Measurements from ENCODE around the gene EIF5. TPM values are rescaled to one million over a fixed set of nuclear protein-coding genes. Genes with fewer than 3 reads are reported as not detected.
"Not testable (repeated sequence)": the region's sequence is repeated elsewhere in the genome, so short reads cannot be mapped to it uniquely, and the experiment has no call there.

The EIF5 gene
- total RNA-seq, 1 donor from 2014 or later = 258 TPM

DNA sequence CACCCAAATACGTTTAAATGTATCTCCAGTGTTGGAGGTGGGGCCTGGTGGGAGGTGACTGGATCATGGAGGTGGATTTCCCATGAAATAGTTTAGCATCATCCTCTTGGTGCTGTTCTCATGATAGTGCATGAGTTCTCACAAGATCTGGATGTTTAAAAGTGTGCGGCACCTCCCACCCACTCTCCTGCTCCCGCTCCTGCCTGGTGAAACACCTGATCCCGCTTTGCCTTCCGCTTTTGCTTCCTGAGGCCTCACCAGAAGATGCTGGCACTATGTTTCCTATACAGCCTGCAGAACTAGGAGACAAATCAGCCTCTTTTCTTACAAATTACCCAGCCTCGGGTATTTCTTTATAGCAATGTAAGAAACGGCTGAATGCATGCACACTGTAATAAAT, 20.1 kb downstream of the EIF5 start:
- intact Hi-C loops (cut with micrococcal nuclease) = no loop called here
- Mint-ChIP-seq H3K36me3 (ENCODE audit: low read depth) (no peaks in the 10 kb centered on the region), H3K27me3 (peaks cover 9% of the 10 kb centered on the region), H3K4me3 (no peak overlapping the region), H3K4me1 (no peaks in the 10 kb centered on the region), H3K27ac (no peak overlapping the region), H3K9me3 (no peaks in the 10 kb centered on the region)
- no peak for DNase-seq

DNA sequence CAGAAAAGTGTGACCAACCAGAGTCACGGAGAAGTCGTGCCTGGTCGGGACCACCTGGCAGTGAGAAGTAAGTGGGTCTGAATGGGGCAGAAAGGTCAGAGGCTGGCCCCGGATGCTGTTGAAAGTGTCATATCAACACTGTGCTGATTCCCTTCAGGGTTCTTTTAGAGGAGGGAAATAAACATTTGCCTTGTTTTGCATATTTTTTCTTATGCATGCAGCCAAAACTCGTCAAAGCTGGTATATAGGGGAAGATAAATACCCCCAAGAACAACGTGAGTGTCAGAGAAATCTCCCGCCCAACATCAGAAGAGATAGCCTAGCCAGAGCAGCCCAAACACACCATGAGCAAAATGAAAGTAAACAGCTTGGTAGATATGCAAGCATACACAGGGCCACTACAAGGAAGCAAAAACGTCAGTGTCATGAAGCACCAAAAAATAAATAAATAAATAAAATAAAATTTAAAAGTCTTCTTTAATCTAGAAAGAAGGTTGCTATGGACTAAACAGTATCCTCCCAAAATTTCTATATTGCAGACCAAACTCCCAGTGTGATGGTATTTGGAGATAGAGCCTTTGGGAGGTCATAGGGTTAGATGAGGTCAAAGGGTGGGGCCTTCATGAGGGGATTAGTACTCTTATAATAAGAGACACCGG, 22.1 kb downstream of the EIF5 start:
- Mint-ChIP-seq H3K27ac (no peak overlapping the region), H3K4me1 (no peaks in the 10 kb centered on the region), H3K9me3 (no peaks in the 10 kb centered on the region), H3K36me3 (ENCODE audit: low read depth) (no peaks in the 10 kb centered on the region), H3K4me3 (no peak overlapping the region), H3K27me3 (peaks cover 6% of the 10 kb centered on the region)
- DNase-seq = no peak
- intact Hi-C loops (cut with micrococcal nuclease) = no loop called here

DNA sequence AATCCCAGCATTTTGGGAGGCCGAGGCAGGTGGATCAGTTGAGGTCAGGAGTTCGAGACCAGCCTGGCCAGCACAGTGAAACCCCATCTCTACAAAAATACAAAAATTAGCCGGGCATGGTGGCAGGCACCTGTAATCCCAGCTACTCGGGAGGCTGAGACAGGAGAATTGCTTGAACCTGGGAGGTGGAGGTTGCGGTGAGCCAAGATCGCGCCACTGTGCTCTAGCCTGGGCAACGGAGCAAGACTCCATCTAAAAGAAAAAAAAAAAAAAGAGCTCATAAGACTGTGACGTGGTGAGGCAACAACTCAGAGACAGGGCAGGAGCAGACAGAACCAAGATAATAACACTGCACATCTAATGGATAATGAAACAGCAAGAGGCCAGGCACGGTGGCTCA, 23.5 kb downstream of the EIF5 start:
- H3K27ac Mint-ChIP-seq; H3K27me3 Mint-ChIP-seq; DNase-seq; H3K9me3 Mint-ChIP-seq; H3K4me3 Mint-ChIP-seq; H3K36me3 Mint-ChIP-seq (ENCODE audit: low read depth); H3K4me1 Mint-ChIP-seq; intact Hi-C loops (cut with micrococcal nuclease): not testable (repeated sequence)

DNA sequence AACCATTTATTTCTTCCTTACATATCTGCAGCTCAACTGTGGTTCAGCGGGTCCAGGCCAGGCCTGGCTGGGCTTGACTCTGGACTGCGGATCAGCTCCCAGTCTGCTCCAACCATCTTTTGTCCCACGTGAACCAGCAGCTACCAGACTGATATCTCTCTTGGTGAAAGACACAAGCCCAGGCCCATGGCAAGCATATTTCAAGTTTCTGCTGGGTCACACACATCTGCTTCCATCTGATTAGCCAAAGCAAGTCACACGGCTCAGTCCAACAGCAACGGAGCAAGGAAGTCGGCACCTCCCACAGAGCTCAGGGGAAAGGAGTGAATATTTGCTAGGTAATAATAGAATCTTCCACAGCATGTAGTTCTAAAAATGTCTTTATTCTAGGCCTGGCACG, 26.5 kb downstream of the EIF5 start:
- H3K4me1 Mint-ChIP-seq = peaks cover 2% of the 10 kb centered on the region

DNA sequence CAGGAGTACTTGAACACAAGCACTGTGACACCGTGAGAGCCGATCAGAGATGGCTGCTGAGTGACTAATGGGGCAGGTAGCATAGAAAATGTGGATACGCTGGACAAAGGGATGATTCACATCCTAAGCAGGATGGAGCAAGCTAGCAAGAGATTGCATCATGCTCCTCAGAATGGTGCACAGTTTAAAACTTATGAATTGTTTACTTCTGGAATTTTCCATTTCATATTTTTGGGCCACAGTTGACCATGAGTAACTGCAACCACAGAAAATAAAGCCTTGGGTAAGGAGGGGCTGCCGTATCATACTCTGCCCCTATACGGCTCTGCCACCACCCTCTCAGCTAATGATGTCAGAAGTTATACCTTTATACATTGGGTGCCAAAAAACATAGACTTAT, 27.8 kb downstream of the EIF5 start:
- Mint-ChIP-seq H3K4me3 (no peak overlapping the region), H3K27me3 (peaks cover 1% of the 10 kb centered on the region), H3K9me3 (peaks cover 10% of the 10 kb centered on the region), H3K27ac (no peak overlapping the region), H3K4me1 (peaks cover 2% of the 10 kb centered on the region), H3K36me3 (ENCODE audit: low read depth) (peaks cover 2% of the 10 kb centered on the region)
- intact Hi-C loops (cut with micrococcal nuclease) = no loop called here
- DNase-seq = no peak

More for the DNA sequence above, 26.5 kb downstream of the EIF5 start:
- Mint-ChIP-seq H3K9me3 (peaks cover 10% of the 10 kb centered on the region), H3K36me3 (ENCODE audit: low read depth) (peaks cover 2% of the 10 kb centered on the region), H3K27ac (no peak overlapping the region), H3K4me3 (no peak overlapping the region), H3K27me3 (peaks cover 1% of the 10 kb centered on the region)
- intact Hi-C loops (cut with micrococcal nuclease) = no loop called here
- DNase-seq = no peak

DNA sequence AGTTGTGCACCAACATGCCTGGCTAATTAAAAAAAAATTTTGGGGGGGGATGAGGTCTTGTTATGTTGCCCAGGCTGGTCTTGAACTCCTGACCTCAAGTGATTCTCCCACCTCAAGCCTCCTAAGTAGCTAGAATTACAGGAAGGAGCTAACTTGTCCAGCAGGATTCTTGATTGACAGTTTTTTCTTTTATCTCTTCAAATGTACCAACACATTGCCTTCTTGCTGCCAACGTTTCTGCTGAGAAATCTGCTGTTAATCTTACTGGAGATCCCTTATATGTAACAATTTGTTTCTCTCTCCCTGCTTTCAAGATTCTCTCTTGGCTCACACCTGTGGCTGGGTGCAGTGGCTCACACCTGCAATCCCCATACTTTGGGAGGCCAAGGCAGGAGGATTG, 28.7 kb downstream of the EIF5 start:
- Mint-ChIP-seq H3K4me3 (no peak overlapping the region), H3K4me1 (peaks cover 2% of the 10 kb centered on the region), H3K27me3 (peaks cover 1% of the 10 kb centered on the region), H3K36me3 (ENCODE audit: low read depth) (peaks cover 2% of the 10 kb centered on the region), H3K9me3 (peaks cover 10% of the 10 kb centered on the region), H3K27ac (no peak overlapping the region)
- no peak for DNase-seq
- intact Hi-C loops (cut with micrococcal nuclease) = no loop called here

DNA sequence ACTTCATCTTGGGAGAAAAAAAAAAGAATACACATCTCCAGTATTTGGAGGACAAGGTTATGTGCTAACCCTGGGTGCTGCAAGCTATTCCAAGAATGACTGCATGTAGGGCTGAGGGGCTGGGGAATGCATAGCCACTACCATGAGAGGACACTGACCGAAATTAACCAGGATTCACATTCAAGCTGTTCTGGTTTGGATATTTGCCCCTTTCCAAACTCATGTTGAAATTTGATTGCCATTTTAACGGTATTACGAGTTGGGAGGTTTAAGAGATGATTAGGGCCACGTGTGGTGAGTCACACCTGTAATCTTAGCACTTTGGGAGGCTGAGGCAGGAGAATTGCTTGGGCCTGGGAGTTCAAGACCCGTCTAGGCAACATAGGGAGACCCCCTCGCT, 32.7 kb downstream of the EIF5 start:
- Mint-ChIP-seq H3K4me1 (peaks cover under 1% of the 10 kb centered on the region), H3K36me3 (ENCODE audit: low read depth) (peaks cover 2% of the 10 kb centered on the region), H3K27ac (no peak overlapping the region), H3K27me3 (peaks cover 3% of the 10 kb centered on the region), H3K9me3 (peaks cover 10% of the 10 kb centered on the region), H3K4me3 (no peak overlapping the region)
- no peak for DNase-seq
- intact Hi-C loops (cut with micrococcal nuclease) = no loop called here

DNA sequence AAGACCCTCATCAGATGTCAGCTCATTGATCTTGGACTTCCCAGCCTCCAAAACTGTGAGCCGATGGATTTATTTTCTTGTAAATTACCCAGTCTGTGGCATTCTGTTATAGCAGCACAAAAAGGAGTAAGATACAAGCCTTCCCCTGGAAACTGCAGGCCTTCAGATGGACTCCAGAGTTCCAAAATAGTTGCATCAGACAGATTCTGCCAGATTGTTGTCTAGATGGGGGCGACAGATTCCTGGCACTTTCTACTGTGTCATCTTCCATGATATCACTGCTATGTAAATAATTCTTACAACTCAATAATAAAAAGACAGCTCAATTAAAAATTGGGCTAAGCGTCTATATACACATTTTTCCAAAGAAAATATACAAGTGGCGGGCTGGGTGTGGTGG, 34.0 kb downstream of the EIF5 start:
- peaks cover 4% of the 10 kb centered on the region for H3K4me1 Mint-ChIP-seq
- peaks cover 7% of the 10 kb centered on the region for H3K9me3 Mint-ChIP-seq
- no peak overlapping the region for H3K4me3 Mint-ChIP-seq
- no peak for DNase-seq
- intact Hi-C loops (cut with micrococcal nuclease) = no loop called here
- no peaks in the 10 kb centered on the region for H3K36me3 Mint-ChIP-seq (ENCODE audit: low read depth)
- H3K27ac Mint-ChIP-seq = no peak overlapping the region
- peaks cover 7% of the 10 kb centered on the region for H3K27me3 Mint-ChIP-seq

DNA sequence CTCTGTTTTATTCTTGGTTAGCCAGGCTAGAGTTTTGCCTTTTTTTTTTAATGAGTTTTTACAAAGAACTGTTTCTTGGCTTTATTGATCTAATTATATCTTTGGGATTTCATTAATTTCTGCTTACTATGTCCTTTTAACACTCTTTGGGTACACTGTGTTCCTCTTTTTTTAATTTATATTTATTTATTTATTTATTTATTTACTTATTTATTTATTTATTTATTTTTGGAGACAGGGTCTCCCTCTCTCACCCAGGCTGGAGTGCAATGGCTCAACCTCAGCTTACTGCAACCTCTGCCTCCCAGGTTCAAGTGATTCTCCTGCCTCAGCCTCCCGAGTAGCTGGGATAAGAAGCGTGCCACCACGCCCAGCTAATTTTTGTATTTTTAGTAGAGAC, 36.0 kb downstream of the EIF5 start:
- Mint-ChIP-seq H3K4me1 (peaks cover 4% of the 10 kb centered on the region), H3K9me3 (no peaks in the 10 kb centered on the region), H3K4me3 (no peak overlapping the region), H3K27ac (no peak overlapping the region), H3K27me3 (peaks cover 5% of the 10 kb centered on the region), H3K36me3 (ENCODE audit: low read depth) (no peaks in the 10 kb centered on the region)
- intact Hi-C loops (cut with micrococcal nuclease) = no loop called here
- DNase-seq = no peak

DNA sequence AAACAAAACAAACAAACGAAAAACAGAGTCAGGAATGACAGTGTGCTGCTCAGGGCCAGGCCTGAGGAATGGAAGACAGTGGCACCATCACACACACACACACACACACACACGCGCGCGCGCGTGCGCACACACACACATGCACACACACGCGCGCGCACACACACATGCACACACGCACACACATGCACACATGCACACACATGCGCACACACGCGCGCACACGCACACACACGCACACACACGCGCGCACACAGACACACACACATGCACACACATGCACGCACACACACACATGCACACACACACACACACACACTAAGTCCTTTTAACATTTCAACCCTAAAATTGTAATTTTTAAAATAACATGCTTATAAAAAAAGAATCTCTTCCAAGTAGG, 38.0 kb downstream of the EIF5 start:
- H3K27me3 Mint-ChIP-seq = peaks cover 7% of the 10 kb centered on the region
- H3K4me3 Mint-ChIP-seq = no peak overlapping the region
- peaks cover 4% of the 10 kb centered on the region for H3K4me1 Mint-ChIP-seq
- H3K36me3 Mint-ChIP-seq (ENCODE audit: low read depth) = no peaks in the 10 kb centered on the region
- no peak for DNase-seq
- intact Hi-C loops (cut with micrococcal nuclease) = no loop called here
- H3K9me3 Mint-ChIP-seq = no peaks in the 10 kb centered on the region
- no peak overlapping the region for H3K27ac Mint-ChIP-seq

DNA sequence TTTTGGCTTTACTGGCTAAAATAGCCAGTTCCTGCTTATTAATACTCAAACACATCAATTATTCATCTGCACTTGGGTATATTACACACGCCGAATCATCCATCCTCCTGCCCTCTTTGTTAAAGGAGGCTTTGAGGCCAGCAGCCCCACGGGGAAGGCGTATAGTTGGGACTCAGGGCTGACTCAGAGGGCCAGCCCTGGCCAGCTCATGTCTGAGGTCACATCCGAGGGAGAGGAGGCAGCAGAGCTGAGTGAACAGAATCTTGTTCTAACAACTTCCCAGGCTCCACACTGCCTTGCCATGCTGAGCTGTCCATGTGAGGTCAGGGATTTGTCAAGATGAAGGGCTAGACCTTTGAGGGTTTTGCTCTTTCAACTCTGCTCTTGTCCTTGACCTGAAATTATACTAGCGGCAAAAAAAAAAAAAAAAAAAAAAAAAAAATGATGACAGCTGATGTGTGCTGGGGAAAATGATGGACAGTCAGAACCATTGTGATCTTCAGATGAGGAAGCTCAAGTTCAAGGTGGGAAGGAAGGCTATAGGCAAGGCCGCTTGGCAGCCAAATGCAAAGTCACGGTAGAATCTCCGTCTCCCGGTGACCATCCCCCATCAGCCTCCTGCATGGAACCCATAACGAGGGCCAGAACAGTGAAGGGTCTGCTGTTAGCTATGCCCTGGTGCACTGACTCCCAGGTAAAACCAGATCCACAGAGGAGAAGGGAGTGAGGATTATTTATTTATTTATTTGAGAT, 38.7 kb downstream of the EIF5 start:
- peaks cover 4% of the 10 kb centered on the region for H3K4me1 Mint-ChIP-seq
- DNase-seq = no peak
- H3K27ac Mint-ChIP-seq = no peak overlapping the region
- no peaks in the 10 kb centered on the region for H3K9me3 Mint-ChIP-seq
- intact Hi-C loops (cut with micrococcal nuclease) = no loop called here
- H3K27me3 Mint-ChIP-seq = peaks cover 7% of the 10 kb centered on the region
- no peaks in the 10 kb centered on the region for H3K36me3 Mint-ChIP-seq (ENCODE audit: low read depth)
- no peak overlapping the region for H3K4me3 Mint-ChIP-seq

DNA sequence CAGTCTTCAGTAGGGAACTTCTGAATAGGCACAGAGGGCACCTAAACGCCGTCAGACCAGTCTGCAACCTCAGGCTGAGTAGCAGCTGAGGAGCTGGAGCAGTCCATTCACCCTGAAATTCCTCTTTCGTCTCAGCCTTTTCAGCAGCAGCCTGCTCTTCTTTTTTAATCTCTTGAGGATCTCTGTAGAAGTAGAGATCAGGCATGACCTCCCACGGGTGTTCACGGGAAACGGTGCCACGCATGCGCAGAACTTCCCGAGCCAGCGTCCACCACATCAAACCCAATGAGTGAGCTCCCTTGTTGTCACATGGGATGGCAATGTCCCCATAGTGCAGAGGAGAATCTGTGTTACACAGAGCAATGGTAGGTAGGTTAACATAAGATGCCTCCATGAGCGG, 40.1 kb downstream of the EIF5 start:
- no peaks in the 10 kb centered on the region for H3K36me3 Mint-ChIP-seq (ENCODE audit: low read depth)
- intact Hi-C loops (cut with micrococcal nuclease) = no loop called here
- peaks cover 4% of the 10 kb centered on the region for H3K4me1 Mint-ChIP-seq
- peaks cover 9% of the 10 kb centered on the region for H3K27me3 Mint-ChIP-seq
- no peak overlapping the region for H3K27ac Mint-ChIP-seq
- DNase-seq = no peak
- no peaks in the 10 kb centered on the region for H3K9me3 Mint-ChIP-seq
- H3K4me3 Mint-ChIP-seq = no peak overlapping the region

DNA sequence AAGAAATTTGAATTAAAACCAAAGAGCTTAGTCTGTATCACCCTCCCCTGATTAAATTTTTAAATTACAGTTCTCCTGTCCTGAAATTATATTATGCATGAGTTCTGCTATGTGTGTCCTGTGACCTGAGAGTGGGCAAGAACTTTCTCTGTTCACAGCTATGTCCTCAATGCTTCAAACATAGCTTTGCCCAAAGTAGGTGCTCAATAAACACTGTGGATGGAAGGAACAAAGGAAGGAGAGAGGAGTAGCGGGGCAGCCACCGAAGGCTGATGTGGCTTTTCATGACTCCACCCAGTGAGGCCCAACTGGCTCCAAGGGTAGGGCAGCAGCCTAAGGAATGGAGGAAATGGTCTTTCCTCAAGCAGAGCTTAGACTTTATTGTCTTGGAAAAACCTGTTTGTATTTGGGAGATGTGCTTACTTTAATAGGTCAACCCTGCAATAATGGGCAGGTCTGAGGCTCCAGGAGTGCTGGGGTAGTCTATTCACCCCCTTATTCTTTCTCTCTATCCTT, 43.5 kb downstream of the EIF5 start:
- no peak for DNase-seq
- H3K36me3 Mint-ChIP-seq (ENCODE audit: low read depth) = no peaks in the 10 kb centered on the region
- H3K4me3 Mint-ChIP-seq = no peak overlapping the region
- peaks cover 11% of the 10 kb centered on the region for H3K27me3 Mint-ChIP-seq
- no peak overlapping the region for H3K27ac Mint-ChIP-seq
- H3K9me3 Mint-ChIP-seq = no peaks in the 10 kb centered on the region
- intact Hi-C loops (cut with micrococcal nuclease) = no loop called here
- peaks cover 7% of the 10 kb centered on the region for H3K4me1 Mint-ChIP-seq

DNA sequence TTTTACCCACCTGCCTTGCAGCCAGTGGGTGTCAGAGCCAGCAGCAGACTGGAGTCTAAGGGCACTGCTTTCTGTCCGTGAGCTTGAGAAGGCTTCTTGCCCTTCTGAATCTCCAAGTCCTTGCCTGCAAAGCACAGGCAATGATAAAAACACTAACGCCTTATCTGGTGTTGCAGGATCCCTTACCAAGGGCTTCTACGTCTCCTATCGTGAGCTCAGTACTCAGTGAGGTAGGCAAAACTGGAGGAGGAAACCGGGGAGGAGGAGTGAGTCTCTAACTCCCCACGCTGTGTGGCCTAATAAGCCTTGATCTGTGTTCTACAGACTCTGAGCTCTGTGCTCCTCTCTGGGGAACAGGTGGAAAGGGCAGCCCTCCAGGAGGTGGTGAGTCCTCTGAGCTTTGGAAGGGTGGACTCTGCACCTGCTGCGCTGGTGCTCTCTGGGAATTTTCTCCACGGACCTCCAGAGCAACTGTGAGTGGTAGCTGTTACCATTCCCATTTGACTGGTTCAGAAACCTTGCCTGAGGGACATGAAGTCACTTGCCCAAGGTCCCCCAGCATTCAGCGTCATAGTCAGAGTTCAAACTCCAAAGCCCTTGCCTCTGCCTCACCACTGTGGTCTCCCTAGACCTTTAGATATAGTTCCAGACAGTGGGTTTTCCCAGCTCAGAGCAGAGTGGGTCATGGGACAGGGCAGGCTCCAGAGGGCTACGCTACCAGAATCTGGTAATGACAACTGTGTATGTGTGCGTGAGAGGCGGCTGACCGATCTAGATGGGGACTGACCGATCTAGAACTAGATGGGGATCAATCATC, 44.2 kb downstream of the EIF5 start:
- peaks cover 9% of the 10 kb centered on the region for H3K4me1 Mint-ChIP-seq
- intact Hi-C loops (cut with micrococcal nuclease) = no loop called here
- no peak overlapping the region for H3K4me3 Mint-ChIP-seq
- no peak for DNase-seq
- no peaks in the 10 kb centered on the region for H3K9me3 Mint-ChIP-seq
- no peak overlapping the region for H3K27ac Mint-ChIP-seq
- H3K36me3 Mint-ChIP-seq (ENCODE audit: low read depth) = no peaks in the 10 kb centered on the region
- peaks cover 9% of the 10 kb centered on the region for H3K27me3 Mint-ChIP-seq
